Inflammatory macrophage treated with lipopolysaccharide for 4 hours (primary cell): ENCODE data around the gene REV3L.

Experiments used
- DNase-seq: peaks from one replicate; pipeline ENCODE4 v3.0.0-alpha.2; 2020

Gene REV3L

GRCh38 chr6:111418971-111419693 is 63.9 kb downstream of the REV3L start:
- no peak for DNase-seq

GRCh38 chr6:111417946-111418345 is 65.1 kb downstream of the REV3L start:
- DNase-seq, result no peak

- DNase-seq, result no peak
Observed at GRCh38 chr6:111417181-111417585, 65.8 kb downstream of the REV3L start.

DNA sequence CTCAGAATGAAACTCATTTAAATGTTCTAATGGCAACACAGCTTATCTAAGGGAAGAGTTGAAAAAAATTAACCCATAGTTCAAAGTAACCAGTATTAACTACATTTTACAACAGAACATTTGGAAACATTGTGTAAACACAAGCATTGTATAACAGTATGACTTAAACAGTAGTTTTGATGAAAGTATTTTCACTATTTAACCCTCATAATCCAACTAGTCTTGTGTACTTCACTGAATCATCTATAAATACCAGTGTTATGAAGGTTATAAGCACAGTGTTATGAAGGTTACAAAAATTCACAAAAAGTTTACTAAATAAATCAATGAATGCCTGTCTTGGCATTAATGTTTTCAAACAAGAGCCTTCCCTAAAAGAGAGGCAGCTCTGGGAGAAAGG is 66.5 kb downstream of the REV3L start:
- DNase-seq, result no peak

DNA sequence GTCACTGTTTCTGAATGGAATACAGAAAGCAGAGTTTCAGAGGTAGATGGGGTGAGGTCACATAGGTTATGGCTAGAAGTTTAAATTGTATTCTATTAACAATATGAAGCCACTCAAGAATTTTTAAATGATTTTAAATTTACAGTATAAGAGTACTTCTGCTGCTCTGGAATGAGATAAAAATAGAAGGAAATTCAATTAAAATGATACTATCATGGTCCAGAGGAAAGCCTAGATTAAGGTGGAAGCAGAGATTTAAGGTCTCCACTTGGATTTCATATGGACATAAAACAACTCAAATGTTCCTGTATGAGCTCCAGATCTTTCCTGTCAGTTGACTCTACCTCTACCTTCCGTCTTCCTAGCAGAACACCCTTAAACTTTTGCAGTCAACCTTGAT is 68.6 kb downstream of the REV3L start:
- no peak for DNase-seq

DNA sequence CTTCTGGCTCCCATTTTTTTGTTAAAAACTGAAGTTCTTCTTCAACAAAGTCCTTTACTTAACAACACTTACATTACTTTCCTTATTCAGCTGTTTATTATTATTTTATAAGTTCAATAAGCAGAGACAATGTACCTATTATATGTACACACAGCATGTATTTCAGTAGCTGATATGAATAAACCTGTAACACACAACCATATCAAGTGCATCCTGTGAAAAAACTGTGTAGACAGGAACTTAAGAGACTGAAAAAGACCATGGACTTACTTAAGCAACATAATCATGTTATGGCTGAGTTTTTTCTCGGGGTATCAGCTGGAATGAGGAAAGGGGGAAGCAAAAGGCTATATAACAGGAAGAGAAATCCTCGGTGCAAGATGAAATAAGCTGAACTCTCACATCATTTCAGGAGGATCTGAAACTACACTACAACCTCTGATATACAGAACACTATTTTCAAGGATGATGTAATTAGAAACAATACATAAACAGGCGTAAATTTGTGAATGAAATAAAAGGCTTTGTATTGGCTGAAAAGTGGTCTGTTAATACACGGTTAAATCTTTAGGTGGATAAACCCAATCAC is 70.9 kb downstream of the REV3L start:
- DNase-seq, result peak; percentile 90

GRCh38 chr6:111411046-111411445 is 72.0 kb downstream of the REV3L start:
- DNase-seq, result no peak

- DNase-seq, result peak; percentile 64
Observed at GRCh38 chr6:111410371-111410770, 72.6 kb downstream of the REV3L start.

DNA sequence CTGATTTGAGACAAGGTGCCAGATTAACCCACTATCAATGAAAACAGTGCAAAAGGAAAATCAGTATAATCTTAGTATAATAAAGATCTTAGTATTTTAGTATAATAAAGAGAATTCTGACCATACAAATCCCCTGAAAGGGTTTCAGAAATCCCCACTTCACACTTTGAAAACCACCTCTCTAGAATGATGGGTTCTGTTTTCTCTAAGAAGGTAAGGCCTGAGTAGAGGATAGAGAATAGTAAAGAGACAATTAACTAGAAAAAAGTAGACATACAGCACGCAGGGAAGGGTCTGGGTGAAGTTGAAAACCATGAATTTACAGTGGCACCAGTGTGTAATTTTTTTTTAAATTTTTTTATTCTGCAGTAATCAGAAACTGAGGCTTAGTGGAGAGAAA is 73.6 kb downstream of the REV3L start:
- no peak for DNase-seq

GRCh38 chr6:111407686-111408085 is 75.3 kb downstream of the REV3L start:
- no peak for DNase-seq

DNA sequence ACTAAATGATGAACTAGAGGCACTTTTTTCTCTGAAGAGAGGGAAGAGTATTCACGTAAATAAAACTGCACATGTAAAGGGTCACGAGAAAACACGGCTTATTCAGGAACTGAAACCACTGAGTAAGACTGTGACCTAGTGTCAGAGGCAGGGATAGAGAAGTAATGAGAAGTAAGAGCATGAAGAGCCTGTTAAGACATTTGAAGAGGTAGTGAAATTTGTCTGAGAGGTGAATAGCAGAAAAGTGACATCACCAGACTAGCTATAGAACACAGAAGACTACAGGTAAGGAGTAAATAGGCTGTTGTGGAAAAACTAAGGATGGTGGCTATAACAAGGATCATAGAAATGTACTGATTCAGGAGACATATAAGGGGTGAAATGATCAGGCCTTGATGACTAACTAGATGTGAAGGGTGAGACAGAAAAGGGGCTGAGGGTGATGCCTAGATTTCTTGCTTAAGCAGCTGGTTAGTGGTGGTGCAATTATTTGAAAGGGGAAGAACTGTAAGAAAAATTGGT is 76.8 kb downstream of the REV3L start:
- peak; percentile 96 for DNase-seq

DNA sequence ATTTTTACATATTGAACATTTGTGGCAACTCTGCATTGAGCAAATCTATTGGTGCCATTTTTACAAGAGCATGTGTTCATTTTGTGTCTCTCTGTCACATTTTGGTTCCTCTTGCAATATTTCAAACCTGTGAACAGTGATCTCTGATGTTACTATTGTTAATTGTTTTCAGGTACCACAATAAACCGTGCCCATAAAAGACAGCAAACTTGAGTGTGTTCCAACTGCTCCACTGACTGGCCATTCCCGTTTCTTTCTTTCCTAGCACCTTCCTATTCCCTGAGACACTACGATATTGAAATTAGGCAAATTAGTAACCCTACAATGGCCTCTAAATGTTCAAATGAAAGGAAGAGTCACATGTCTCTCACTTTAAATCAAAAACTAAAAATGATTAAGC is 79.6 kb downstream of the REV3L start:
- no peak for DNase-seq

DNA sequence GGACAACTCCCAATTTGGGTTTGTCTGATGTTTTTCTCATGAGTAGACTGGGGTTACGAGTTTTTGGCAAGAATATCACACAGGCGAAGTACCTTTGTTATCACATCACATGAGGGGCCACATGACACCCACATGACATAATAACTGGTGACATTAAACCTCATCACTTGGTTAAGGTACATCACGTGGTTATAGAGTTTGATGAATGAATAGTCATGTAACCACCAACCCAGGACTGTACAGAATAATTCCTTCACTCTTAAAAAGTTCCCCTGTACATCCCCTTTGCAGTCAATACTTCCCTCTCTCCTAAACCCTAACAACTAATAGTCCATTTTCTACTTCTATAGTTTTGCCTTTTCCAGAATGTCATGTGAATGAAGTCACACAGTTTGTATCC is 83.4 kb downstream of the REV3L start:
- DNase-seq, result peak; percentile 70

DNA sequence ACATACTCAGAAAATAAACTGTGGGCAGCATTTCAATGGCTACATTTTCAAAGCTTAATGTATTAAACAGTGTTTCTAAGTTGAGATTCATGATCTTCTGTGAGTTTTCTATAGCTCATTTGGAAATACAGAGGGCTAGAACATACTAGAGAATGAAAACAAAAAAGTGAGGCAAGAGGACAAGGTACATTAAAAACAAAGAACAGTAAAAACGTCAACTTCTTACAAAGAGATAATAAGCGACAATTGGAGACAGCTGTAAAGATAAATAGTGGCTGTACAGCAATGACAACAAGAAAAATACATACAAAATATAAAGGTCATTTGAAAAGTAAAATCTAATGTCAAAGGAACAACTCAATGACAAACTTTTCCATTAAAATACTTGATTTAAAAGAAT is 94.3 kb downstream of the REV3L start:
- DNase-seq, result no peak

DNA sequence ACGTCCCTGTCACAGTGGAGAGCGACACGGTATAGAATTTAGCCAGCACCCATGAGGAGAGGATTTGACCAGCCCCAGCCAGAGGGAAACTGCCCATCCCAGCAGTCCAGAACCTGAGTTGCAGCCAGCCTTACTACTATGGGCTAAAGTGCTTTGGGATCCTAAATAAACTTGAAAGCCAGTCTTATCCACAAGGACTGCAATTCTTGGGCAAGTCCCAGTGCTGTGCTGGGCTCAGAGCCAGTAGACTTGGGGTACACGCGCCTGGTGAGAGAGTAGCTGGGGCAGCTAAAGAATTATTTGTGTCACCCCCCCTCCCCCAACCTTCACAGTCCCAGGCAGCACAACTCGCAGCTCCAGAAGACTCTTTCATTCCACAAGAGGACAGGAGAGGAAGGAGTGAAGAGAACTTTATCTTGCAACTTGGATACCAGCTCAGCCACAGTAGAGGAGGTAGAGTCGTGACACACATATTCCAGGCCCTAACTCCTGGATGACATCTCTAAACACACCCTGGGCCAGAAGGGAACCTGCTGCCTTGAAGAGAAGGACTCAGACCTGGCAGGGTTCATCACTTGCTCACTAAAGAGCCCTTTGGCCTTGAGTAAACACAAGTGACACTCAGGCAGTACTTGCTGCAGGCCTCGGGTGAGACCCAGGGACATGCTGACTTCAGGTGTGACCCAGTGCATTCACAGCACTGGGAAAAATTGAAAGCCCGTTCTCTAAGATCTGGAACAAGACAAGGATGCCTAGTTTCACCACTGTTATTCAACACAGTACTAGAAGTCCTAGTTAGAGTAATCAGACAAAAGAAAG is 100.3 kb downstream of the REV3L start:
- no peak for DNase-seq

GRCh38 chr6:111381728-111382127 is 101.3 kb downstream of the REV3L start:
- no peak for DNase-seq

DNA sequence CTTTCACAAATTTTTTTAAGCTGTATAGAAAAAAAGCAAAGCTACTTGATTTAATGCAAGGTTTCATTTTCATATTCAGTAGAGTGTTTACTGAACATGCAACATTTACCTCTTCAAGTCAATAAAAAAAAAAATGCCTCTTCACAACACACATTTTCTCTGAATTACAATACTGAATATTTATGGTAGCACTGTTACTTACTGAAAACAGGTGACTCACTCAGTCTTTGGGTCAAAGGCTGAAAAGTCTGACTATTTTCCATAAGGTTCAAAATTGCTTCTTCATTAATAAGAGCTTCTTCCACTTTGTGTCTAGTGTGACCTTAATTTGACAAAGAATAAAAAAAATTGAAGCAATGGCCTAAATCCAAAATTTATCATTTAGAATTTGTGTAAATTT is 101.9 kb downstream of the REV3L start:
- DNase-seq, result no peak

- no peak for DNase-seq
Observed at GRCh38 chr6:111379831-111380230, 103.2 kb downstream of the REV3L start.

DNA sequence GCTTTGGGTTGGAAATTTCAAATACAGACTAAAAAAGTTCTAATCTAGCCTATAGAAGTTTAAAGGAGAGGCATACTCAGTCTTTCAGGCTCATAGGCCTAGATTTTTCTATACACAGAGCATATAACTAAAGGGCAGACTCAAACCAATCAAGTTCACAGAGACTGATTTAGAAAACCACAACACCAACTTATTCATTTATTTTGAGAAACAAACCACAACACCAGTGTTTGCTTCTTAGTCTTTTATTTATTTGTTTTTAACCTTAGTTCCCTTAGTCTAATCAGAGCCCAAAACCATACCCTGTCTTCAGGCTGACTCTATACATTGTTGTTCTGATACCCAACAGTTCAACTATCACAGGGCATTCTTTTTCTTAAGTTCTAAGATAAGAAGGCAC is 103.7 kb downstream of the REV3L start:
- DNase-seq, result no peak

DNA sequence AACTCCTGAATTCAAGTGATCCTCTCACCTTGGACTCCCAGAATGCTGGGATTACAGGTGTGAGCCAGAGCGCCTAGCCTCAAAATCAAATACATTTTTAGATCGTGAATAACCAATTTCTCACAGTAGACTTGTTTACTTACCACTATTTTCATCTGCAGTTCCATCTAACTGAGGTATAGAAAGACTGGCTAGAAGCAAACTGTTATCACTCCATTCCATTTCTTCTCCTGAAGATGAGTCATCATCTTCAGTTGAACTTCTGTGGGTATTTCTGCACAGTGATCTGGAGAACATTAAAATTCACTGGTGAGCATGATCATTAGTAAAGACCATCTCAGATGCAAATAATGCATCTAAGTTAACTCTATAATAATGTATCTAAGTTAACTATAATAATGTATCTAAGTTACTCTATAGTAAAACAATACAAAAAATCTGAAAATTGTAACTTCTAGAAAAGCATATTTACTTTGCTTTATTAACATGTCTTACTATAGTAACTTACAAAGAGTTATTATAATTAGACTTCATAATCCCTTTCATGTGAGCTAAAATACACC is 105.4 kb downstream of the REV3L start:
- DNase-seq, result no peak

GRCh38 chr6:111367393-111368088 is 115.5 kb downstream of the REV3L start:
- no peak for DNase-seq

DNA sequence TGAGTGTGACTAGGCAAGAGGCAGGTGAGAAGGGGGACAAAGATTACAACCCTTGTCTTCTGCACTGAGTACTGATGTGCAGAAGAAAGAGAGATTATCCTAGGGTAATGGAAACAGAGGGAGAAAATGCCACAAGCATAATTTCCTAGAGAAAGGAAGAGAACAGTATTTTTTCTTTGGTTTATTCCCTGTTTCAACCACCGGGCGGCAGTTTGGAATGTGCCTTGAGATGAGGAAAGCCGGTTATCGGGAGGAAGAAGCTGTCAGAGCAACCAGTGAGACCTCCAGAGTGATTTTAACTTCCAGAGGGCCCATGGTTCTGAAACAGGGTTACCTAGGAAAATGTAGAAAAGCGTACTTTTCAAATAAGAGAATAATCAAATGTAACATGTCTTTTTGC is 121.4 kb downstream of the REV3L start:
- peak; percentile 30 for DNase-seq

DNA sequence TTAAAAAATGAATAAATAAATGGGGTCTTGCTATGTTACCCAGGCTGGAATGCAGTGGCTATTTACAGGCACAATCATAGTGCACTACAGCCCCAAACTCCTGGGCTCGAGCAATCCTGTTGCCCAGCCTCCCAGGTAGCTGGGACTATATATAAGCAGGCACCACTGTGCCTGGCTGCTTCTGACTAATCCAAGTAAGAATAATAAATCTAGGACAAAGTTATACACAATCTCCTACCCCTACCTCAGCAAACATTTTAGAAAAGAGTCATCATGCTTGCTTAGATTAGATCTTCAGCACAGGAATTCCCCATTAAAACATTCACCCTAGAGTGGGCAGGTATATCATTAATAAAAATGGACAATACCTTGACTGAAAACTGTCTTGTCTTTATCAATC is 124.6 kb downstream of the REV3L start:
- no peak for DNase-seq
